Spleen (tissue), 7 donors: ENCODE data around the gene NPHS1.

Source experiments
- CTCF ChIP-seq, 11 experiments: fragments of 200-600 bp in 7 of 11; fragments of 450-650 bp in 4 of 11; sonication (generic) in 4 of 11; IDR thresholded peaks in 8 of 11; conservative IDR thresholded peaks in 3 of 11; 1 replicate in 7 of 11; 2 replicates in 4 of 11; pipeline versions ENCODE4 v1.4.0 to v1.8.0; 2016 to 2021; ENCODE audit warnings: antibody characterized with exemption in 11 of 11, inconsistent platforms in 4 of 11, mild to moderate bottlenecking in 1 of 11
- POLR2A ChIP-seq, 3 donors: fragments of 450-650 bp; IDR thresholded peaks; one replicate each; pipeline ENCODE4 v1.5.1; 2017; ENCODE audit warnings: antibody characterized with exemption in 3 of 3, mild to moderate bottlenecking in 1 of 3
- donor health status: DM: no; HTN: no; CAD: no; lungs with moderate emphysema.
- donor health status: DM: no; HTN: no; CAD: no.
- donor health status: DM: no; HTN: no; CAD: no.

DNA sequence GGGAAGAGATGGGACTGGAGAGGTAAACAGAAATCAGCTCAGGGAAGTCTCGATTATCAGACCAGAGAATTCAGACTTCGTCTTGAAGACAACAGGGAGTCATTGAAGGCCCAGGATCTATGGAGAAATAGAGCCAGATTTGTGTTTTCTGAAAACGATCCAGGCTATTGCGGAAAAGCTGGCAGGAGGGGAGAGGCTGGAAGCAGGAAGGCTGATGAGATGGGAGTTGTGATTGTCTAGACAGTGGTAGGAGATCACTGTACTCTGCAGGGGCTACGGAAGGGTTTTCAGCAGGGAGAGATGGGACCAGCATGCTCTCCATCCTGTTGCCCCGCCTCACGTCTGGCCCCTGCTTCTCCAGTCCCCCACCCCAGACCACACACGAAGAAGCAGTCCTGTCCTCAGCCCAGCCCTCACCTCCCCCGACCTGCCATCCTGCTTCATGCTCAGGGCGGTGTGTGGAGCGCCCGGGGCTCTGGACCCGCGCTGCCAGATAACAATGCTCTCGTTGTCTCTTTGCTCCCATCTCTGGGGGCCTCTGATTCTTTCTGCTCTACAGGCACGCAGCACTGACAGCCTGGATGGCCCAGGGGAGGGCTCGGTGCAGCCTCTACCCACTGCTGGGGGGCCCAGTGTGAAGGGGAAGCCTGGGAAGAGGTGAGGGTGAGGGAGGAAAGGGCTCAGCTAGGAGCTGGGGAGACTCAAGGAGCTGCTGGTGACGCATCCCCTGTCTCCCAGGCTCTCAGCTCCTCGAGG is 75.0 kb downstream of the NPHS1 start:
- no peak for TF ChIP-seq POLR2A (IDR thresholded peaks at IDR 0.05)
- no peak for TF ChIP-seq CTCF (IDR thresholded peaks at IDR 0.05 in 8 of 11, conservative IDR thresholded peaks at IDR 0.05 in 3 of 11)
